GM12878 (cell line): ENCODE measurements around the gene ARHGAP6. TPM values are rescaled to one million over a fixed set of nuclear protein-coding genes. Genes with fewer than 3 reads are reported as not detected.

Experiments used
- CEBPB ChIP-seq, 2 experiments: fragments of 150-350 bp in 1 of 2; IDR thresholded peaks; 2 replicates each; pipeline ENCODE4 v1.6.1; 2012 to 2014; ENCODE audit warnings: low read depth in 2 of 2, low read length in 2 of 2, borderline replicate concordance in 1 of 2, inconsistent platforms in 1 of 2
- DPF2 ChIP-seq: fragments of 450-650 bp; IDR thresholded peaks from 2 replicates; pipeline ENCODE4 v1.6.1; 2017; ENCODE audit warnings: mild to moderate bottlenecking
- JUNB ChIP-seq: IDR thresholded peaks from 2 replicates; pipeline ENCODE4 v1.6.1; 2016; ENCODE audit warnings: antibody characterized with exemption, mild to moderate bottlenecking
- RB1 ChIP-seq: fragments of 450-650 bp; formaldehyde crosslinking; IDR thresholded peaks from 2 replicates; pipeline ENCODE4 v1.6.1; 2017; ENCODE audit warnings: mild to moderate bottlenecking, borderline replicate concordance
- RELB ChIP-seq: fragments of 450-650 bp; IDR thresholded peaks from 2 replicates; pipeline ENCODE4 v1.6.1; 2017; ENCODE audit warnings: low read depth, mild to moderate bottlenecking, moderate library complexity
- TCF12 ChIP-seq: IDR thresholded peaks from 2 replicates; pipeline ENCODE4 v1.6.1; 2011; ENCODE audit warnings: low read depth, mild to moderate bottlenecking, low read length
- TCF3 ChIP-seq: IDR thresholded peaks from 2 replicates; pipeline ENCODE4 v1.6.1; 2012; ENCODE audit warnings: low read depth, mild to moderate bottlenecking, low read length, borderline replicate concordance; ENCODE audit not compliant: insufficient read depth
- YY1 ChIP-seq: IDR thresholded peaks from 2 replicates; pipeline ENCODE4 v1.6.1; 2011; ENCODE audit warnings: low read depth, mild to moderate bottlenecking, low read length
- ZBTB4 ChIP-seq: fragments of 450-650 bp; formaldehyde crosslinking; IDR thresholded peaks from 2 replicates; pipeline ENCODE4 v1.4.0; 2022; ENCODE audit warnings: mild to moderate bottlenecking, moderate library complexity
- ZNF384 ChIP-seq: IDR thresholded peaks from 2 replicates; pipeline ENCODE4 v1.6.1; 2012; ENCODE audit warnings: low read depth, mild to moderate bottlenecking, low read length, improper control_type of control experiment, borderline replicate concordance
- polyA plus RNA-seq, 11 experiments: library from polyadenylated mRNA; depleted of rRNA in 4 of 11; unstranded in 6 of 11; stranded (reverse) in 5 of 11; fragments of >200 nt; fragmentation: Nextera tagmentation in 4 of 11; fragmentation: Illumina TruSeq in 1 of 11; extraction: Ambion mirVana in 4 of 11; extraction: Trizol in 1 of 11; gene quantifications; 1 replicate in 1 of 11; 2 replicates in 10 of 11; pipeline versions ENCODE4 v1.2.1 to v1.2.3, GENCODE V29; 2011 to 2016; ENCODE audit warnings: inconsistent platforms in 2 of 11, missing spikeins in 2 of 11, low read depth in 1 of 11
- total RNA-seq, 4 experiments: library from RNA; depleted of rRNA in 3 of 4; stranded (reverse); fragments of >200 nt in 3 of 4; fragmentation: Illumina TruSeq in 1 of 4; extraction: Trizol in 1 of 4; gene quantifications; 2 replicates each; pipeline versions ENCODE4 v1.2.1 to v1.2.3, GENCODE V29; 2013 to 2021

The ARHGAP6 gene
- total and polyA plus RNA-seq, 10 of the 15 experiments (the other 5 are each of a cell fraction or from before 2014, with no cell fraction given) = 0.20 to 1.8 (median 0.76) TPM

GRCh38 chrX:11374570-11374969, 291.1 kb downstream of the ARHGAP6 start (continued):
- TF ChIP-seq JUNB (no peak), RB1 (no peak), ZNF384 (no peak), TCF3 (no peak), RELB (no peak), YY1 (no peak), CEBPB (IDR thresholded peaks at IDR 0.05; ENCODE audit: borderline replicate concordance in 1 of 2, low read depth in 2 of 2, low read length in 2 of 2) (no peak), DPF2 (no peak), TCF12 (no peak), ZBTB4 (CRISPR knock-in tag) (no peak)
- TF ChIP-seq, all 136 proteins: peak for 0
